ENCODE measurements around the gene TSPAN9.

DNA sequence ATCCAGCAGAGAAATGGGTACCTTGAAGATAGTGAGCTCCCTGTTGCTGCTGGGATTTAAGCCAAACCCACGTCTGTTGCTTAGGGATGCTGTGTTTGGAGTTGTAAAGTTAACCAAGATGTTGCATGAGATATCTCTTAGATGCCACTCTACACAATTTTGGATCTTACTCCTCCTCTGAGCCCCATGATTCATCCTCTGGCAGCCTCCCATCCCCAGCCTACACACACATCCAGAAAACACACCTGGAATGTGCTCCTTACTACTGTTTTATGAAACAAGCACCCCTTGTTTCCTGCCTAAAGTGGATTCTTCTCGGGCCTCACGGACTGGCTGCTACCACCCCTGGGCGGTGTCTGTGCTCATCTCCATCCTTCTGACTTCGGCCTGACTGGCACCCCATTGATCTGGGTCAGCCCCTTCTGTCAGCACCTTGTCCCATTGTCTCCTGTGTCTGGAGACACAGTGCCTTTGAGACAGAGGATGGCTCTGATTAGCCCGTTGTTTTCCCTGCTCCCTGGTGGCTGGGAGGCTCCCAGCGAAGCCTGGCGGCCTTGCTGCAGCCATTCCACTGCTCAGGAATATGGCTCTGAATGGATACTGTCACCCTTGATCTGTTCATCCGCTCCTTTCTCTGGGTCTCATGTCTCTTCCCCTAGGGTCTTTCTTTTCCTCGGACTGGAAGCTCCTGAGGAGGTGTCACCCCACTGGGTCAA, 24.3 kb downstream of the TSPAN9 start:
- TF ChIP-seq EGR1 (IDR thresholded peaks at IDR 0.05; ENCODE audit: borderline replicate concordance in 1 of 2, low read depth in 2 of 2, low read length in 2 of 2), result no peak
- TF ChIP-seq, protein P1, sequence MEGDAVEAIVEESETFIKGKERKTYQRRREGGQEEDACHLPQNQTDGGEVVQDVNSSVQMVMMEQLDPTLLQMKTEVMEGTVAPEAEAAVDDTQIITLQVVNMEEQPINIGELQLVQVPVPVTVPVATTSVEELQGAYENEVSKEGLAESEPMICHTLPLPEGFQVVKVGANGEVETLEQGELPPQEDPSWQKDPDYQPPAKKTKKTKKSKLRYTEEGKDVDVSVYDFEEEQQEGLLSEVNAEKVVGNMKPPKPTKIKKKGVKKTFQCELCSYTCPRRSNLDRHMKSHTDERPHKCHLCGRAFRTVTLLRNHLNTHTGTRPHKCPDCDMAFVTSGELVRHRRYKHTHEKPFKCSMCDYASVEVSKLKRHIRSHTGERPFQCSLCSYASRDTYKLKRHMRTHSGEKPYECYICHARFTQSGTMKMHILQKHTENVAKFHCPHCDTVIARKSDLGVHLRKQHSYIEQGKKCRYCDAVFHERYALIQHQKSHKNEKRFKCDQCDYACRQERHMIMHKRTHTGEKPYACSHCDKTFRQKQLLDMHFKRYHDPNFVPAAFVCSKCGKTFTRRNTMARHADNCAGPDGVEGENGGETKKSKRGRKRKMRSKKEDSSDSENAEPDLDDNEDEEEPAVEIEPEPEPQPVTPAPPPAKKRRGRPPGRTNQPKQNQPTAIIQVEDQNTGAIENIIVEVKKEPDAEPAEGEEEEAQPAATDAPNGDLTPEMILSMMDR (IDR thresholded peaks at IDR 0.05 in 2 of 3, conservative IDR thresholded peaks at IDR 0.05 in 1 of 3; ENCODE audit: control insufficient read depth in 2 of 3, extremely low read depth in 1 of 3, insufficient read depth in 1 of 3, low read depth in 3 of 3, low read length in 3 of 3), result no peak
- no peak for TF ChIP-seq NR2C1 (IDR thresholded peaks at IDR 0.05)
- no peak for TF ChIP-seq POLR2A (IDR thresholded peaks at IDR 0.05; ENCODE audit: low read depth, low read length)
- TF ChIP-seq BCL11A (IDR thresholded peaks at IDR 0.05; ENCODE audit: low read depth, low read length), result no peak
- no peak for TF ChIP-seq ASH2L (IDR thresholded peaks at IDR 0.05; ENCODE audit: borderline replicate concordance, low read depth)
- TF ChIP-seq CREB1 (IDR thresholded peaks at IDR 0.05; ENCODE audit: low read depth), result no peak
- no peak for TF ChIP-seq IRF4 (IDR thresholded peaks at IDR 0.05; ENCODE audit: low read depth, low read length)
- TF ChIP-seq, protein P2, sequence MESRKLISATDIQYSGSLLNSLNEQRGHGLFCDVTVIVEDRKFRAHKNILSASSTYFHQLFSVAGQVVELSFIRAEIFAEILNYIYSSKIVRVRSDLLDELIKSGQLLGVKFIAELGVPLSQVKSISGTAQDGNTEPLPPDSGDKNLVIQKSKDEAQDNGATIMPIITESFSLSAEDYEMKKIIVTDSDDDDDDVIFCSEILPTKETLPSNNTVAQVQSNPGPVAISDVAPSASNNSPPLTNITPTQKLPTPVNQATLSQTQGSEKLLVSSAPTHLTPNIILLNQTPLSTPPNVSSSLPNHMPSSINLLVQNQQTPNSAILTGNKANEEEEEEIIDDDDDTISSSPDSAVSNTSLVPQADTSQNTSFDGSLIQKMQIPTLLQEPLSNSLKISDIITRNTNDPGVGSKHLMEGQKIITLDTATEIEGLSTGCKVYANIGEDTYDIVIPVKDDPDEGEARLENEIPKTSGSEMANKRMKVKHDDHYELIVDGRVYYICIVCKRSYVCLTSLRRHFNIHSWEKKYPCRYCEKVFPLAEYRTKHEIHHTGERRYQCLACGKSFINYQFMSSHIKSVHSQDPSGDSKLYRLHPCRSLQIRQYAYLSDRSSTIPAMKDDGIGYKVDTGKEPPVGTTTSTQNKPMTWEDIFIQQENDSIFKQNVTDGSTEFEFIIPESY (IDR thresholded peaks at IDR 0.05), result no peak
- TF ChIP-seq POLR2AphosphoS5 (IDR thresholded peaks at IDR 0.05; ENCODE audit: low read length), result no peak
